GM23248 (cell line): ENCODE measurements around the gene COL27A1. TPM values are rescaled to one million over a fixed set of nuclear protein-coding genes. Genes with fewer than 3 reads are reported as not detected.

Experiments
- DNase-seq: peaks from one replicate; pipeline ENCODE4 v3.0.0-alpha.2; 2015
- H2AFZ ChIP-seq: fragments of 200-600 bp; sonication (generic); 2 replicates; pipeline ENCODE4 v1.6.1; 2016; ENCODE audit warnings: antibody characterized with exemption
- H3F3A ChIP-seq: fragments of 200-600 bp; sonication (generic); 2 replicates; pipeline ENCODE4 v1.6.1; 2016; ENCODE audit warnings: mild to moderate bottlenecking, antibody characterized with exemption, mixed run types; ENCODE audit not compliant: insufficient read depth
- H3K27ac ChIP-seq: fragments of 200-600 bp; sonication (generic); 2 replicates; pipeline ENCODE4 v1.5.1; 2016; ENCODE audit warnings: mild to moderate bottlenecking
- H3K27me3 ChIP-seq: fragments of 200-600 bp; sonication (generic); replicated peaks from 2 replicates; pipeline ENCODE4 v1.6.1; 2016; ENCODE audit warnings: mild to moderate bottlenecking; ENCODE audit not compliant: insufficient read depth
- H3K36me3 ChIP-seq: fragments of 200-600 bp; sonication (generic); 2 replicates; pipeline ENCODE4 v1.6.1; 2016; ENCODE audit warnings: low read depth, mild to moderate bottlenecking
- H3K4me1 ChIP-seq: fragments of 200-600 bp; sonication (generic); 2 replicates; pipeline ENCODE4 v1.6.1; 2016; ENCODE audit warnings: mild to moderate bottlenecking; ENCODE audit not compliant: insufficient read depth
- H3K4me2 ChIP-seq: fragments of 200-600 bp; sonication (generic); one replicate; pipeline ENCODE4 v1.6.1; 2016; ENCODE audit warnings: mild to moderate bottlenecking; ENCODE audit not compliant: unreplicated experiment
- H3K4me3 ChIP-seq: fragments of 200-600 bp; sonication (generic); 2 replicates; pipeline ENCODE4 v1.5.1; 2016; ENCODE audit warnings: mild to moderate bottlenecking
- H3K79me2 ChIP-seq: fragments of 200-600 bp; sonication (generic); 2 replicates; pipeline ENCODE4 v1.6.1; 2016; ENCODE audit warnings: mild to moderate bottlenecking; ENCODE audit not compliant: insufficient read depth
- H3K9ac ChIP-seq: fragments of 200-600 bp; sonication (generic); 2 replicates; pipeline ENCODE4 v1.6.1; 2016; ENCODE audit warnings: mild to moderate bottlenecking
- H3K9me2 ChIP-seq: fragments of 200-600 bp; sonication (generic); 2 replicates; pipeline ENCODE4 v1.6.1; 2016; ENCODE audit warnings: mixed run types, mild to moderate bottlenecking, moderate library complexity; ENCODE audit not compliant: insufficient read depth
- H3K9me3 ChIP-seq: fragments of 200-600 bp; sonication (generic); one replicate; pipeline ENCODE4 v1.6.1; 2017; ENCODE audit warnings: low read depth
- H4K20me1 ChIP-seq: fragments of 200-600 bp; sonication (generic); 2 replicates; pipeline ENCODE4 v1.6.0; 2016; ENCODE audit not compliant: insufficient read depth
- EZH2 ChIP-seq: fragments of 200-600 bp; sonication (generic); IDR thresholded peaks from 2 replicates; pipeline ENCODE4 v1.6.1; 2018; ENCODE audit warnings: antibody characterized with exemption, mild to moderate bottlenecking; ENCODE audit not compliant: insufficient read depth, poor library complexity, severe bottlenecking
- EZH2phosphoT487 ChIP-seq: fragments of 200-600 bp; sonication (generic); IDR thresholded peaks from 2 replicates; pipeline ENCODE4 v1.6.1; 2018; ENCODE audit warnings: antibody characterized with exemption, moderate library complexity, mild to moderate bottlenecking, low read depth; ENCODE audit not compliant: insufficient read depth
- WGBS, 2 experiments: methylation state at CpG; one replicate each; pipeline ENCODE4 v1.1.6; 2015 to 2017; ENCODE audit warnings: low lambda C conversion rate in 2 of 2, low coverage in 1 of 2; ENCODE audit errors: missing lambda C conversion rate in 2 of 2; 5-methylcytosine and 5-hydroxymethylcytosine counted together
- in situ Hi-C: fragments of 300-500 bp; cut with MboI; formaldehyde crosslinking; loops from 2 replicates; pipeline ENCODE4 v1.15.0; 2020
- polyA plus RNA-seq: library from polyadenylated mRNA; unstranded; fragments of >200 nt; fragmentation: Nextera tagmentation; extraction: Ambion mirVana; gene quantifications from 2 replicates; pipeline ENCODE4 v1.2.1, GENCODE V29; 2016
- total RNA-seq: library from RNA; depleted of rRNA; stranded (reverse); fragments of >200 nt; shearing (Covaris generic); gene quantifications from 2 replicates; pipeline ENCODE4 v1.2.3, GENCODE V29; 2014

COL27A1 gene
- total and polyA plus RNA-seq, 2 experiments from 2014 or later = 1.6 to 2.3 TPM

DNA sequence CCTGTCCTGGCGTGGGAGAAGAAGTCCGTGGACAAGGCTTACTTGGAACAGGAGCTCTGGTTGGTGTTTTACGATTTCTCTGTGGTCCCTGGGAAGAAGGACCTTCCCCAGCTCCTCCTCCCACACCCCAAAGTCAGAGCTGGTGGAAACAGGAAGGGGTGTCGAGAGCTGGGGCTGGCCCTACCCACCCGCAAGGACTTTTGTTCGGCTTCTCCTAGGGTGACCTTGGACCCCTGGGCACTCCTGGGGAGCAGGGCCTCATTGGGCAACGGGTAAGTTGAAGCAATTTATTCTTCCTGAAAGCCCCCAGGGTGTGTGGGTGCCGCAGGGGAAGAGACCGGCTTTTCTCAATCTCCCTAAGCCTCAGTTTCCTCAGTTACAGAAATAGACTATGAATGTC, 113.7 kb downstream of the COL27A1 start:
- DNase-seq = no peak
- H3K9ac ChIP-seq = no peak overlapping the region
- 96 to 99% methylated on average over 9 of the region's 9 CpGs for WGBS, 2 experiments
- no peak overlapping the region for H3K4me2 ChIP-seq
- no peak for TF ChIP-seq EZH2
- no peak for TF ChIP-seq EZH2phosphoT487
- H3K4me1 ChIP-seq = no peaks in the 10 kb centered on the region
- no peaks in the 10 kb centered on the region for H3K9me2 ChIP-seq
- no peak overlapping the region for H3K27ac ChIP-seq
- no peaks in the 10 kb centered on the region for H4K20me1 ChIP-seq
- H3K79me2 ChIP-seq = no peaks in the 10 kb centered on the region
- H2AFZ ChIP-seq = no peak overlapping the region
- H3K4me3 ChIP-seq = no peak overlapping the region
- H3K9me3 ChIP-seq = no peaks in the 10 kb centered on the region
- H3F3A ChIP-seq = no peaks in the 10 kb centered on the region
- in situ Hi-C loops = loop anchor here (10.0 kb wide), 1 partner anchor 114 kb away; the partner anchor contains the start of gene COL27A1
- H3K36me3 ChIP-seq = no peaks in the 10 kb centered on the region
- no peaks in the 10 kb centered on the region for H3K27me3 ChIP-seq

DNA sequence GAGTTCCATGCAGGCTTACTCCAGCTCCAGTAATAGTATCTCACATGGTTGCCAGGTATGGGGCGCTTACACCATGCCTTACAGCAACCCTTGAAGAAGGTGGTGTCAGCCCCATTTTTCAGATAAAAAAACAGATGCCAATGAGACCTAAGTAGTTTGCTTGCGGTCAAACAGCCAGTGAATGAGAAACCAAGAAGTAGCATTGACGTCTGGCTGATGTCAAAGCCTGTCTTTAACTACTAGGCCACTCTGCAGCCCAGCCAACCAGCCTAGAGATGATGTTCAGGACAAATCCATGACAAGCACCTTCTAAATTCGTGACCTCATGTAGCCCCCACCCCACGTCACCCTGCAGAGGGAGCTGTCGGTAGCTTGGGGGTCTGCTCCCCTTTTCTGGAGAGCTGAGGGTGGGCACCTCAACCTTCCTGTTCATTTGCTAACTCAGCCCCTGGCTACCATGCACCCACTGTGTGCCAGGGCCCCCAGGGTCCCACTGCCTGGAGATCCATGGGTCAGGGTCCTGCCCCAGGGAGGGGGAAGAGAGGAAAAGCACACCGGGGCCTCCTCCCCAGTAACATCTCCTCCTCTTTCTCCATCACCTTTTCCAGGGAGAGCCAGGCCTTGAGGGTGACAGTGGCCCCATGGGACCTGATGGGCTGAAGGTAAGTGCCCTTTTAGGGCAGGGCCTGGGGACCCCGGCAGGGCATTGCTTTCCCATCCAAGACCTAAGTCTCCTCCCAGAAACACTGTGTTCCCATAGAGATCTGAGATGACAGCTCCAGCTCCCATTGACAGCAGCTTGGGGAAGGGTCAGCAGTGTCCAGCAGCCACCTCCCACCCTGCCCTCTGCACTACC, 115.0 kb downstream of the COL27A1 start:
- no peak overlapping the region for H3K4me3 ChIP-seq
- H2AFZ ChIP-seq = no peak overlapping the region
- H3K27ac ChIP-seq = no peak overlapping the region
- no peaks in the 10 kb centered on the region for H3F3A ChIP-seq
- WGBS, 2 experiments = 79 to 85% methylated on average over 8 of the region's 8 CpGs
- no peaks in the 10 kb centered on the region for H4K20me1 ChIP-seq
- H3K4me1 ChIP-seq = no peaks in the 10 kb centered on the region
- no peak overlapping the region for H3K4me2 ChIP-seq
- DNase-seq = no peak
- H3K79me2 ChIP-seq = no peaks in the 10 kb centered on the region
- TF ChIP-seq EZH2 (no peak), EZH2phosphoT487 (no peak)
- H3K9me3 ChIP-seq = no peaks in the 10 kb centered on the region
- H3K9me2 ChIP-seq = no peaks in the 10 kb centered on the region
- in situ Hi-C loops = no loop called here
- H3K36me3 ChIP-seq = no peaks in the 10 kb centered on the region
- H3K27me3 ChIP-seq = no peaks in the 10 kb centered on the region
- no peak overlapping the region for H3K9ac ChIP-seq

DNA sequence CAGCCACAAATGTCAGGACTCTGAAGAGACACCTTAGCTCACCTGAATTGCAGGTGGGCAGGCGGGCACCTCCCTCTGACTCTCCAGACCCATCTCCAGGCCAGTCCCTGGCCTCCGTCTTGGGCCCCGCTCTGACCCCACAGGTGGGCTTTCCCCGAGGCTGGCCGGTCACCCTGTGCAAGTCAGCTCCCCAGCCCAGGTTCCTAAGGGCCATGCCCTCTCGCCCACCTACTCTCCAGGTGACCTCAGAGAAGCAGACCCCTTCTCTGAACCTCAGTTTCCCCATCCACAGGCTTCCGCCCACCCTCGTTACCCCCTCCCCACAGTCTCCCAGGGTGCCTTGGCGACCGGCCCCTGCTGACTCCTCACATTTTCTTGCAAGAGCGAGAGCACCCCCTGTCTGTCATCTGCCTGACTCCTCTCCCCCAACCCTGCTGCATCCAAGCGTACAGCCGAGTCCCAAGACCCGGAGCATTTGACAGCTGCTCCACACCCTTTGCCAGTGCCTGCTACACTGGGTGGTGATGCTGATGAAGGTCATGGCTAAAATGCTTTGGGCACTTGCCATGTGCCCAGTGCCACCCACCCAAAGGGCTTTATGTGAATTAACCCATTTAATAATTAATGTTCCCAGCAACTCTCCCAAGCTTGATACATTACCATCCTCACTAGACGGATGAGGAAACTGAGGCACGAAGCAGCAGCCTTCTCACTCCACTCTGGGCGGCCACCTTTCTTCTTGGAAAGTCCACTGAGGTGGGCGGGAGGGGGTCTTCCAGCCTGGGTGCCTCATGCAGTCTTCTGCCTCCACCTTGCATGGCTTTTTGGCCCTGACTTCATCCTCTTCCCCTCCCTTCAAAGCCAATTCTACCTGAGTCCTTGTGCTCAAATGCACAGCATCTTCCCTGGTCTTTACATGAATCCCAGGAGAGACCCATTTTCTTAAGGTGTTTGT, 116.5 kb downstream of the COL27A1 start:
- H3K9me2 ChIP-seq = no peaks in the 10 kb centered on the region
- no peak overlapping the region for H3K4me3 ChIP-seq
- H3K4me2 ChIP-seq = no peak overlapping the region
- peaks cover 10% of the 10 kb centered on the region for H3F3A ChIP-seq
- 67 to 70% methylated on average over 17 to 18 of the region's 18 CpGs for WGBS, 2 experiments
- H2AFZ ChIP-seq = no peak overlapping the region
- no peaks in the 10 kb centered on the region for H3K79me2 ChIP-seq
- peaks cover 3% of the 10 kb centered on the region for H3K4me1 ChIP-seq
- no peaks in the 10 kb centered on the region for H3K27me3 ChIP-seq
- peak; percentile 72 for DNase-seq
- H3K27ac ChIP-seq = no peak overlapping the region
- TF ChIP-seq EZH2phosphoT487 = no peak
- TF ChIP-seq EZH2 = no peak
- H3K9ac ChIP-seq = no peak overlapping the region
- H3K9me3 ChIP-seq = no peaks in the 10 kb centered on the region
- H4K20me1 ChIP-seq = no peaks in the 10 kb centered on the region
- in situ Hi-C loops = no loop called here
- H3K36me3 ChIP-seq = no peaks in the 10 kb centered on the region

DNA sequence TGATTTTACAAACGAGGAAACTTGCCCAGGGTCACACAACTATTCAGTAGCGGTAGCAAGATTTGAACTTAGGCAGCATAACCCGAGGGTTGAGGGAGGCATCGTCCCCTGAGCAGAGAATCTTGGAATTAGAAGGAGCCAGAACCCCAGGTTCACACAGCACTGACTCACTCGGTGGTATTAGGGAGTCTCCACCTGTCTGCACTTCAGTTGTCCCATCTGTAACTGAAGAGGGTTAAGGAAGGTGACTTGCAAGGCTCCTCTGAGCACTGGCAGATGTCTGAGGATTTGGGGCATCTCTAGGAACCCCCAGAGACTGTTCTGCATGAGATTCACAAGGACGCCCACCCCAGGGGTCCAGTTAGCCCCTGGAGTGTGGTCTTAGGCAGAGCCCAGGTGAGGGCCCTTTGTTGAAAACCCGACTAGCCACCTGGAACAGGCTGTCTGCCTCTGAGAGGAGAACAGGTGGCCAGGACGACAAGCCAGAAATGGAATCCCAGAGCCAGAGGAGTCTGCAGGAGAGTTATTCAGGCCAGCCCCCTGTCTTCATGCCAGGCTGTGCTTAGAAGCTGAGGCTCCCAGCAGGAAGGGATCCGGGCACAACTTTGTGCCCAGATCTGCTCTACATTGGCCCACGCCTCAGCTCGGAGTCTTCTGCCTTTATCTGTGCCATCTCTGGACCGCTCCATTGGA, 117.5 kb downstream of the COL27A1 start:
- 85 to 89% methylated on average over 12 of the region's 12 CpGs for WGBS, 2 experiments
- H3K27me3 ChIP-seq = no peaks in the 10 kb centered on the region
- H3K4me1 ChIP-seq = peaks cover 11% of the 10 kb centered on the region
- H2AFZ ChIP-seq = no peak overlapping the region
- H3K36me3 ChIP-seq = no peaks in the 10 kb centered on the region
- no peak for TF ChIP-seq EZH2phosphoT487
- no peaks in the 10 kb centered on the region for H4K20me1 ChIP-seq
- no peaks in the 10 kb centered on the region for H3K79me2 ChIP-seq
- no peak overlapping the region for H3K4me3 ChIP-seq
- no peak overlapping the region for H3K9ac ChIP-seq
- H3K27ac ChIP-seq = no peak overlapping the region
- in situ Hi-C loops = no loop called here
- no peaks in the 10 kb centered on the region for H3K9me3 ChIP-seq
- H3F3A ChIP-seq = peaks cover 17% of the 10 kb centered on the region
- no peak for DNase-seq
- no peaks in the 10 kb centered on the region for H3K9me2 ChIP-seq
- H3K4me2 ChIP-seq = no peak overlapping the region
